Measurements from ENCODE around the gene RUNX2. TPM values are rescaled to one million over a fixed set of nuclear protein-coding genes. Genes with fewer than 3 reads are reported as not detected.
A peak's percentile ranks its signal among the peaks of the same experiment; 100 is the strongest.

The RUNX2 gene
- polyA plus RNA-seq, 1 donor: 1.1 TPM

- DNase-seq: no peak
Observed at GRCh38 chr6:45592991-45593390, 264.9 kb downstream of the RUNX2 start.

GRCh38 chr6:45595010-45595851, 267.1 kb downstream of the RUNX2 start:
- DNase-seq: no peak

GRCh38 chr6:45597424-45597823, 269.3 kb downstream of the RUNX2 start:
- no peak for DNase-seq

- no peak for DNase-seq
Observed at GRCh38 chr6:45599053-45599452, 270.9 kb downstream of the RUNX2 start.

GRCh38 chr6:45605971-45606370, 277.8 kb downstream of the RUNX2 start:
- no peak for DNase-seq

- DNase-seq: no peak
Observed at GRCh38 chr6:45606831-45607400, 278.8 kb downstream of the RUNX2 start.

- no peak for DNase-seq
Observed at GRCh38 chr6:45607798-45608197, 279.7 kb downstream of the RUNX2 start.

GRCh38 chr6:45608252-45608913, 280.3 kb downstream of the RUNX2 start:
- no peak for DNase-seq

- no peak for DNase-seq
Observed at GRCh38 chr6:45609141-45609638, 281.1 kb downstream of the RUNX2 start.

- DNase-seq: no peak
Observed at GRCh38 chr6:45610374-45610773, 282.2 kb downstream of the RUNX2 start.

GRCh38 chr6:45610832-45611231, 282.7 kb downstream of the RUNX2 start:
- no peak for DNase-seq

GRCh38 chr6:45611491-45611890, 283.4 kb downstream of the RUNX2 start:
- no peak for DNase-seq

- peak; percentile 74 for DNase-seq
Observed at GRCh38 chr6:45613656-45614055, 285.5 kb downstream of the RUNX2 start.

- no peak for DNase-seq
Observed at GRCh38 chr6:45614488-45615285, 286.6 kb downstream of the RUNX2 start.

GRCh38 chr6:45616209-45616608, 288.1 kb downstream of the RUNX2 start:
- DNase-seq: no peak

- DNase-seq: no peak
Observed at GRCh38 chr6:45617441-45617840, 289.3 kb downstream of the RUNX2 start.

- no peak for DNase-seq
Observed at GRCh38 chr6:45618259-45618658, 290.1 kb downstream of the RUNX2 start.

GRCh38 chr6:45619211-45619760, 291.2 kb downstream of the RUNX2 start:
- DNase-seq: no peak

- DNase-seq: no peak
Observed at GRCh38 chr6:45619994-45620471, 291.9 kb downstream of the RUNX2 start.

GRCh38 chr6:45624228-45624627, 296.1 kb downstream of the RUNX2 start:
- no peak for DNase-seq

GRCh38 chr6:45625191-45625664, 297.1 kb downstream of the RUNX2 start:
- DNase-seq: no peak

Data from hindlimb muscle (tissue), 1 donor.